Measurements from ENCODE around the gene CCDC136. TPM values are rescaled to one million over a fixed set of nuclear protein-coding genes. Genes with fewer than 3 reads are reported as not detected.

CCDC136 gene
- total RNA-seq, 1 experiment from 2014 or later: 31.1 TPM

GRCh38 chr7:128838981-128839731 lies 47.4 kb downstream of the CCDC136 start:
- peaks cover 2 to 22% of the 10 kb centered on the region in 2 experiments for H3K4me1 Mint-ChIP-seq
- no CpG with 5 or more reads among the region's 17 CpGs for WGBS (ENCODE audit: extremely low coverage, insufficient read length, low lambda C conversion rate)

More at GRCh38 chr7:128838981-128839731, 47.4 kb downstream of the CCDC136 start:
- Mint-ChIP-seq H3K36me3 (ENCODE audit: insufficient read depth in 1 of 3, low read depth in 3 of 3) (peaks cover 0 to 6% (median 0%) of the 10 kb centered on the region in 3 experiments; a peak in 2 of 7 replicates), H3K27me3 (ENCODE audit: low read depth) (no peaks in the 10 kb centered on the region), H3K4me3 (peak overlapping the region in 1 of 2 experiments; percentile 4; a peak in 1 of 5 replicates), H3K9me3 (no peaks in the 10 kb centered on the region), H3K27ac (no peak overlapping the region)
- Histone ChIP-seq H3K56ac (ENCODE audit: insufficient read length, low read depth, low read length) (no peak overlapping the region), H2BK120ac (ENCODE audit: low read depth, low read length, poor library complexity, severe bottlenecking) (no peak overlapping the region), H4K8ac (replicated peaks; ENCODE audit: insufficient read length, low read depth, low read length) (no peak overlapping the region), H3K9me3 (ENCODE audit: control insufficient read depth, low read depth, low read length) (no peaks in the 10 kb centered on the region), H2BK20ac (ENCODE audit: low read depth, low read length, poor library complexity, severe bottlenecking) (no peak overlapping the region), H3K79me1 (ENCODE audit: insufficient read depth, low read depth, low read length, poor library complexity, severe bottlenecking) (no peaks in the 10 kb centered on the region), H3K23me2 (ENCODE audit: insufficient read length, low read depth, low read length, poor library complexity, severe bottlenecking) (no peaks in the 10 kb centered on the region), H3K18ac (ENCODE audit: insufficient read length, low read depth, low read length) (no peak overlapping the region), H3K4me1 (ENCODE audit: insufficient read depth, low read length) (no peaks in the 10 kb centered on the region), H3K27me3 (ENCODE audit: insufficient read depth, low read length) (0 out of 2 replicates have a peak, but pooled peaks cover 1% of the 10 kb centered on the region), H3T11ph (ENCODE audit: low read length) (no peak overlapping the region), H3K23ac (ENCODE audit: insufficient read length, low read depth, low read length) (no peak overlapping the region), H3K4ac (ENCODE audit: low read depth, low read length) (no peak overlapping the region), H3K79me2 (ENCODE audit: insufficient read depth, low read length) (no peaks in the 10 kb centered on the region), H4K91ac (ENCODE audit: insufficient read length, low read depth, low read length) (no peak overlapping the region), H3K9ac (ENCODE audit: extremely low read depth, insufficient read length, low read length) (no peak overlapping the region), H4K5ac (ENCODE audit: insufficient read length, low read depth, low read length) (no peak overlapping the region), H3K4me2 (ENCODE audit: insufficient read depth, insufficient read length, low read length) (no peak overlapping the region), H2BK5ac (ENCODE audit: insufficient read length, low read length) (no peak overlapping the region), H2AK5ac (ENCODE audit: insufficient read length, low read length) (no peak overlapping the region), H2BK12ac (ENCODE audit: insufficient read length, low read depth, low read length) (no peak overlapping the region), H4K20me1 (ENCODE audit: control insufficient read depth, insufficient read depth, insufficient read length) (no peaks in the 10 kb centered on the region), H2AFZ (ENCODE audit: low read length) (no peak overlapping the region), H3K27ac (ENCODE audit: insufficient read length, low read depth, low read length) (no peak overlapping the region), H3K14ac (ENCODE audit: insufficient read depth, low read length) (no peak overlapping the region), H2BK15ac (ENCODE audit: low read depth, low read length) (no peak overlapping the region)
- no peak for DNase-seq
- no peak for TF ChIP-seq CTCF (conservative IDR thresholded peaks at IDR 0.05)
